Measurements from ENCODE around the gene HOXB2. TPM values are rescaled to one million over a fixed set of nuclear protein-coding genes. Genes with fewer than 3 reads are reported as not detected.

The HOXB2 gene
- total RNA-seq, 2 donors from 2014 or later: 4.5 to 18.8 TPM

DNA sequence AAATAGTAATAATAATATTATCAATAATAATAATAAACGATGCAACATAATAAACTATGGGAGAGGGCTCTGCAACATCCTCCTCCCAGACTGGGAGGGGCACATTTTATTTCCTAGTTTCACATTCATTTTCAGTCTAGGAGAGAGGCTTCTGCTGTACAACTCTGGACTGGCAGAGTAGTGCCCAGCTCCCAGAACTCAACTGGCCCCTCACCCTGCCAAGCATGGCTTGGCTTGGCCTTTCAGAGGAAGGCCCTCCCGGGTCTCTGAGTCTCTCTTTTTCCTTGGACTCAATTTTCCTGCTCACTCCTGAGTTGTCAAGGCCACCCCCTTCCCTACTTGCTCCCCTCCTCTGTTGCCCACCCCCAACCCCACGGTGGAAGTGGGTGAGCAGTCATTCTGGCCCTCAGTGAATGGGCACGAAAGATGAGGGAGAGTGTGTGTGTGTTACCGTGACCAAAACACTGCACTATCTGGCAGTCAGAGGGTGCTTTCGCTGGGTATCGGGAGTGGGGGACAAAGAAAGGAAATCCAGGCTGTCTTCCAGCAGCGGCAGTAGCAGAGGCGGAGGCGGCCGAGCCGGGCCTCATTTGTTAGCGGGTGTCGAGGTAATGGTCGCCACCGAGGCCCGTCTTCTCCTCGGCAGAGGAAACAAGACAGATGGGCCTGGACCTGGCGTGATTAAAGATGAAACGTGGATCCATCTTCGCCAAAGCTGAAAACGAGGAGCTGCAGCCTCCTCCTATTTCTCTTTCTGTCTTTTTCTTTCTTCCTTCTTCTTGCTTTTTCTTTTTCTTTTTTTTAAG is 31.0 kb upstream of the HOXB2 start:
- Mint-ChIP-seq H3K36me3 (ENCODE audit: low read depth) (peaks cover 5% of the 10 kb centered on the region), H3K4me1 (peaks cover 36% of the 10 kb centered on the region), H3K4me3 (no peak overlapping the region), H3K27ac (no peak overlapping the region), H3K27me3 (peaks cover 28% of the 10 kb centered on the region)
- no peak for DNase-seq
- H3K9me3 ChIP-seq (ENCODE audit: control insufficient read depth, low read length, poor library complexity, severe bottlenecking): no peaks in the 10 kb centered on the region
- no peak for ATAC-seq

DNA sequence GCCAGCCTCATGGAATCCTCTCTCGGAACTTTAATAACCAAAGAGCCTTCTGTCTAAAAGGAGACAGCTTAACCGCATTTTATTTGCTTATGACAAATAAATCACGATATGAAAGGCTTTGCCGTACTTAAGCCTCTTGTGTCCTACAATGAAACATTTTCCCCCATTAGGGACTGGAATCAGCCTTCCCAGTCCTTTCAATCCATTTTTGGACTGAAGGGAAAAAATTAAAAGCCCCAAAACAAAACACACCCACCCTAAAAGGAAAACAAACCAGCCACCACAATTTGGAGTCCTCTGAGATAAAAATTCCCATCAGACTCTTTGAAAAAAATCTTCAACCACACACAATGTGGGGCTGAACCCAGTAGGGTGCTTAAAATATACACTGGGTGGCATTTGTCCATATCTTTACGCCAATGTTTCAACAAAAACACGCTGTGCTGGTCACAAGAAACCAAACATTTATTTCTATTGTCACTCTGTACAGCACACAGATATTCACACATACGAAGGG is 30.2 kb upstream of the HOXB2 start:
- no peak for DNase-seq
- H3K9me3 ChIP-seq (ENCODE audit: control insufficient read depth, low read length, poor library complexity, severe bottlenecking): no peaks in the 10 kb centered on the region
- H3K36me3 Mint-ChIP-seq (ENCODE audit: low read depth): peaks cover 5% of the 10 kb centered on the region
- H3K4me1 Mint-ChIP-seq: peaks cover 30% of the 10 kb centered on the region
- ATAC-seq: no peak
- no peak overlapping the region for H3K27ac Mint-ChIP-seq
- peaks cover 21% of the 10 kb centered on the region for H3K27me3 Mint-ChIP-seq
- H3K4me3 Mint-ChIP-seq: no peak overlapping the region

GRCh38 chr17:48574505-48575065 is 29.7 kb upstream of the HOXB2 start:
- no peaks in the 10 kb centered on the region for H3K9me3 ChIP-seq (ENCODE audit: control insufficient read depth, low read length, poor library complexity, severe bottlenecking)
- ATAC-seq (no peak), DNase-seq (no peak)
- Mint-ChIP-seq H3K36me3 (ENCODE audit: low read depth) (peaks cover 5% of the 10 kb centered on the region), H3K27ac (no peak overlapping the region), H3K27me3 (peaks cover 15% of the 10 kb centered on the region), H3K4me3 (no peak overlapping the region), H3K4me1 (peaks cover 27% of the 10 kb centered on the region)

GRCh38 chr17:48571826-48572417 is 27.0 kb upstream of the HOXB2 start:
- no peaks in the 10 kb centered on the region for H3K9me3 ChIP-seq (ENCODE audit: control insufficient read depth, low read length, poor library complexity, severe bottlenecking)
- no peak for ATAC-seq
- no peak for DNase-seq
- no peak overlapping the region for H3K27ac Mint-ChIP-seq
- peaks cover 17% of the 10 kb centered on the region for H3K4me1 Mint-ChIP-seq
- H3K4me3 Mint-ChIP-seq: no peak overlapping the region
- H3K27me3 Mint-ChIP-seq: peaks cover 6% of the 10 kb centered on the region
- peaks cover 3% of the 10 kb centered on the region for H3K36me3 Mint-ChIP-seq (ENCODE audit: low read depth)

DNA sequence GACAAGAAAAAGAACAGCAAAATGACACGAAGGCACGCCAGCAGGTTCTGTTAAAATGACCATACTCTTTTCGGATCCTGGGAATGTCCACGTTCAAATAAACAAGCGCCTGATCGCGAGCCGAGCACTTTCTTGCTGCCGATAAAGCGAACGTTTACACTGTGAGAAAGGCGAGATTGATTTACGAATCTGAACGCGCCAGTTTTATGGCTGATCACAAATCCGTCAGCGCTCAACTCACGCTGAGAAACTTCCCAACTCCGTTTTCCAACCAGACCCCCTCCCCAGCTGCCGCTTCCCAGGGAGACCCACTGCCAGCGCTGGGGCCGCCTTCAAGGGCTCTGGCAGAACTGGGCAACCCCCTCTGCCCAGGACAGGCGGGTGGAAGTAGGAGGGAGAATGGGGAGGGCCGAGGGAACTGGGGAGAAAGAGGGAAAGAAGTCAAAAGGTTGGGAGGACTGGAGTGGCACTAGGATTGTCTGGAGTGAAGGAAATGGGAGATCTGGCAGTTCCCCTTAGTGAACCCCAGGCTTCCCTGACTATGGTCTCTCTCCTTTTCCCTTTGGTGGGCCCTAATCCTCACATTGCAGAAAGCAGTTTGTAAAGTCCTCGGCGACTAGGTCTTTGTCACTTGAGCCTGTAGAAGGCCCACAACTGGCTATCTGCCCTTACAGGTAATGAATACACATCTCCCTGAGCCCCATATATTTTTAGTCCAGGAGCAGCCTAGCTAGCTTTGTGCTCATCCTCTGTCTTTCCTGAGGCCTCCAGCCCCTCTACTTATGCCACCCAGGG is 26.3 kb upstream of the HOXB2 start:
- Mint-ChIP-seq H3K36me3 (ENCODE audit: low read depth) (peaks cover 3% of the 10 kb centered on the region), H3K4me3 (no peak overlapping the region), H3K4me1 (peaks cover 13% of the 10 kb centered on the region), H3K27me3 (peaks cover 6% of the 10 kb centered on the region), H3K27ac (no peak overlapping the region)
- DNase-seq (no peak), ATAC-seq (no peak)
- no peaks in the 10 kb centered on the region for H3K9me3 ChIP-seq (ENCODE audit: control insufficient read depth, low read length, poor library complexity, severe bottlenecking)

GRCh38 chr17:48570325-48571023 is 25.6 kb upstream of the HOXB2 start:
- peaks cover 10% of the 10 kb centered on the region for H3K4me1 Mint-ChIP-seq
- H3K9me3 ChIP-seq (ENCODE audit: control insufficient read depth, low read length, poor library complexity, severe bottlenecking): no peaks in the 10 kb centered on the region
- no peak for DNase-seq
- H3K27me3 Mint-ChIP-seq: peaks cover 6% of the 10 kb centered on the region
- no peak overlapping the region for H3K4me3 Mint-ChIP-seq
- H3K27ac Mint-ChIP-seq: no peak overlapping the region
- no peak for ATAC-seq
- H3K36me3 Mint-ChIP-seq (ENCODE audit: low read depth): peaks cover 3% of the 10 kb centered on the region

DNA sequence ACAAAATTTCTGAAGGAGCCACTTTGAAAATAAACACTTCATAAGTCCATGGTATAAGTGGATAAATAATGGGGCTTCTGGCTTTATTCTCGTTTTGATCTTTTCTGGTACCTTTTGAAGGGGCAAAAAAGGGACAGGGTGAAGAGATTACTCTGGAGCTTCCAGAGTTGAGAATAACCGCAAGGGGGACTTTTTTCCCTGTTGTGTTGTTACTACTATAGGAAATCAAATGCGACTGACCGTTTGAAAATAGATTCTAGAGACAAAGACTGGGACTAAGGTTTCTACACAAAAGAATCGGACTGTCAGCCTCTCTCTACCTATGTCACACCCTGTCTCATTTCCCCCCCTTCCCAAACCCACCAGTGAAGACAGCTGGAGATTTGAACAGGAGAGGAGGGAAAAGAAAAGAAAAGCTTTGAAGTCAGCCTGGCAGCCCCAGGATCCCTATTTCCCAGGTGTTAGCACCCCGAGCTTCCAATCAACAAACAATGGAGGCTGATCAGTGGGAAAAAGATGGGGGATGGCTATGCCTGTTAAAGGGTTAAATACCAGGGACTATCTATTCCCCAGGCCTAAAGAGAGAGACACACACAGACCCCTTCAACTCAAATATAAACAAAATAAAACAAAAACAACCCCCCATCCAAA is 24.9 kb upstream of the HOXB2 start:
- no peak overlapping the region for H3K27ac Mint-ChIP-seq
- peaks cover 6% of the 10 kb centered on the region for H3K27me3 Mint-ChIP-seq
- H3K4me3 Mint-ChIP-seq: no peak overlapping the region
- peaks cover 3% of the 10 kb centered on the region for H3K36me3 Mint-ChIP-seq (ENCODE audit: low read depth)
- no peak for ATAC-seq
- no peak for DNase-seq
- no peaks in the 10 kb centered on the region for H3K9me3 ChIP-seq (ENCODE audit: control insufficient read depth, low read length, poor library complexity, severe bottlenecking)
- peaks cover 10% of the 10 kb centered on the region for H3K4me1 Mint-ChIP-seq

DNA sequence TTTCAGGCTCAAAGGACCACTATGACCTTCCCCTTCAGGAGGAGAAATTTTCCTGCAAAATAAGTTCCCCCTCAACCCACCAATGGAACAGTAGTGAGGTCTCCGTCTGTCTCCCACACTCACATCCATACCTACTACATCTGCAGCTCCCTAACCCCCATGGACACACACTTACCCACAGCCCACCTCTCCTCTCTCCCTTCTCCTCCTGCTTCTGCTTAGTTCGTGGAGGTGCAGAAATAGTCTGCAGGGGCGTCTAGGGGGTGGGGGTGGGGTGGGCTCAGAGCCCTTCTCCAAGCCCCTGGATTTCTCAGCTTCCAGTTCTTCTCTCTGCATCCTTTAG is 24.3 kb upstream of the HOXB2 start:
- no peaks in the 10 kb centered on the region for H3K9me3 ChIP-seq (ENCODE audit: control insufficient read depth, low read length, poor library complexity, severe bottlenecking)
- DNase-seq (no peak), ATAC-seq (no peak)
- Mint-ChIP-seq H3K27ac (no peak overlapping the region), H3K4me3 (no peak overlapping the region), H3K36me3 (ENCODE audit: low read depth) (peaks cover 3% of the 10 kb centered on the region), H3K27me3 (peaks cover 6% of the 10 kb centered on the region), H3K4me1 (peaks cover 10% of the 10 kb centered on the region)

GRCh38 chr17:48568499-48569239 is 23.8 kb upstream of the HOXB2 start:
- Mint-ChIP-seq H3K4me1 (peaks cover 10% of the 10 kb centered on the region), H3K4me3 (peak overlapping the region; percentile 33), H3K27me3 (peaks cover 8% of the 10 kb centered on the region), H3K36me3 (ENCODE audit: low read depth) (peaks cover 3% of the 10 kb centered on the region), H3K27ac (no peak overlapping the region)
- ATAC-seq (no peak), DNase-seq (no peak)
- H3K9me3 ChIP-seq (ENCODE audit: control insufficient read depth, low read length, poor library complexity, severe bottlenecking): no peaks in the 10 kb centered on the region

DNA sequence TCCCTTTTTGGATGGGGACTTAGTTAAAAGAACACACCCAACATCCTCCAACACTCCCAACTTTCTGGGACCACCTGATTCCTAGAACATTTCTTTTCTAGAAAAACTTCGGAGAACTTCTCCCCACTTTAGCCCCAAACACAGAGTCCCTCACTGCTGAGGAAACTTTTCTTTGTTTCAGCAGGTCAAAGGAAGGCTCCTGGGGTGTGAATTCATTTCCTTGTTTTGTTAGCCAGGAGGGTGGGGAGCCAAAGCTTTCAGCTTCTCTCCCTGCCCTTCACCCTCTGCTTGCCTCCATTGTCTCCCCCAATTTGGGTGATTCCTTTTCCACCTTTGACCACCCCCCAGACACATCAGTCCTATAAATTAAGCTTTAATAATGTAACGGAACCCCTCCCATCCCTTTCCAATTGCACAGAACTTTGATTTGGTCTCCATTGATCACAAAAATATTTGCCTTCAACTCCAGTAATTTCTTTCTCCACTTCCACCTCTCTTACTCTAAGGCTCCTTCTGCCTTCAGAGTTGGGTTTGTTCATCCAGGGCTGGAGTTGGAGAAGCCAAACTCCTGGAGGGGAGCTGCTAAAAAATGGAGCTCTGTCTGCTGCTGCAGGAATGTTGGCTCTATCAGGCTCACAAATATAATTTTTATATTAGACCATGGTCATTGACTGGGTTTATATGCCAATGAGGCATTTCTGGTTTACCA is 22.9 kb upstream of the HOXB2 start:
- Mint-ChIP-seq H3K4me3 (peak overlapping the region; percentile 33), H3K27ac (no peak overlapping the region), H3K4me1 (peaks cover 6% of the 10 kb centered on the region), H3K27me3 (peaks cover 16% of the 10 kb centered on the region), H3K36me3 (ENCODE audit: low read depth) (peaks cover 3% of the 10 kb centered on the region)
- ATAC-seq: no peak
- DNase-seq: no peak
- no peaks in the 10 kb centered on the region for H3K9me3 ChIP-seq (ENCODE audit: control insufficient read depth, low read length, poor library complexity, severe bottlenecking)

DNA sequence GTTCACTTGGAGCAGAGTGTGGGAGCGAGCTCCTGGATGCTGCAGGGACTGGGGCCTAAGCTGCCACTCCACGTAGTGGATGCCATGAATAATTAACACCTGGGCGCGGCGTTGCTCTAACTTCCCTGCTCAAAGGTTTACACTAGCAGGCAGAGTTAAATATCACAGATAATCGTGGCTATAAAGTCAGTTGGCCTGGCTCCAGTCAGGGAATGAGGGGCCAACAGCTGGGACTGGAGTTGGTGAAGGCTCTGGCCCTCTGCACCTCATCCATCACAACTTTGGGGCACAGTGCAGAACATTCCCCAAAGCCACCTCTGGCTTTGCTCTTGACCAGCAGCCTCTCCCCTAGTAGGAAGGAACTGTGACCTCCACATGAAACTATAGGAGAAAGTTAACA is 22.3 kb upstream of the HOXB2 start:
- ATAC-seq (no peak), DNase-seq (no peak)
- Mint-ChIP-seq H3K4me1 (peaks cover 8% of the 10 kb centered on the region), H3K27ac (no peak overlapping the region), H3K36me3 (ENCODE audit: low read depth) (peaks cover 3% of the 10 kb centered on the region), H3K27me3 (peaks cover 16% of the 10 kb centered on the region), H3K4me3 (no peak overlapping the region)
- no peaks in the 10 kb centered on the region for H3K9me3 ChIP-seq (ENCODE audit: control insufficient read depth, low read length, poor library complexity, severe bottlenecking)
